ENCODE data around the gene XYLT1.

XYLT1 gene

DNA sequence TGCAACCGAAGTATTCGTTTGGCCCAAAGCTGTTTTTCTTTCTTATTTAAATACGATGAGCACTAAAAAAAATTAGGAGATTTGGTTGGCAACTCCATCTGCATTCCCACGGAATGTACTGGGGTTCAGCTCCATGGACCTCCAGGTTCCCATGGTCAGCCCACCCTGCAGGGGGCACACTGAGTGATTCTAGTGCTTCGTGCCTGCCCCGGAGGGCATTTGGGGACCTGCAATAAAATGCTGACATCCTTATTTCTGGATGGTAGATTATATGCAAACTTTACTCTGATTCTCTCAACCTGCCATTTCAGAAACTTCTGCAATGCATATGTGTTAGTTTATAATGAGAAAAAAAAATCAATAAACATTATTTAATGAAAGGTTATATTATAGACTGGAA, 339.4 kb downstream of the XYLT1 start:
- no peak for DNase-seq

DNA sequence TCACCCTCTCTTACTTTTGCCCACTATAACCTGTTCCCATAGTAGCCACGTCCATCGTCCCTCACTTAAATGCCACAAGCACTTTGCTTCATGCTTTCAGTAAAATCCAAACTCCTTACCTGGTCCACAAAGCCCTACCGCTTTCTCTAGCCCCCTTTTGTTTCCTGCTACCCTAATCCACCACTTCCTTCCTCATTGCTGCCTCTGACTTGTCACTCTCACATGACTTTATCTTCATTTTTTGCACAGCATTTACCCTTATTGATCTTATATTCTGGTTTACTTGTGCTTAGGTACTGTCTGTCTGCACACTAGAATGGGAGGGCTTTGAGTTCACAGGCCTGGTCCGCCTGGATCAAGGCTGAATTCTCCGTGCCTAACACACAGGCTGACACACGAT, 340.0 kb downstream of the XYLT1 start:
- no peak for DNase-seq

DNA sequence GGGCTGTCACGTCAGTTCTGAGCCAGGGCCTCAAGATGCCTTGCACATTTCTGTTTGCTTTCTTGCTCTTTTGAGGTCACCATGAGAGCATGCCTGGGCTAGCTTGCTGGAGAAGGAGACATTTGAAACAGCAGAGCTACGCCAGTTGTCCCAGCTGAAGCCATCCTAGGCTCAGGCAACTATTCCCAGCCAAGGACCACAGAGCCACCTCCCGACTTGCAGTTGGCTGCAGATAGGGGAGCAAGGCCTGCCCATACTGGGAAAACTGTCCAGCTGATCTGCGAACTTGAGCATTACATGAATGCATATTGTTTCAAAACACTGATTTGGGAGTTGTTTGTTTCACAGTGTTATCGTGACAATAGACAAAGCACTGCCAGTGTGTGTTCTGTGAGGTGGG, 340.8 kb downstream of the XYLT1 start:
- no peak for DNase-seq

DNA sequence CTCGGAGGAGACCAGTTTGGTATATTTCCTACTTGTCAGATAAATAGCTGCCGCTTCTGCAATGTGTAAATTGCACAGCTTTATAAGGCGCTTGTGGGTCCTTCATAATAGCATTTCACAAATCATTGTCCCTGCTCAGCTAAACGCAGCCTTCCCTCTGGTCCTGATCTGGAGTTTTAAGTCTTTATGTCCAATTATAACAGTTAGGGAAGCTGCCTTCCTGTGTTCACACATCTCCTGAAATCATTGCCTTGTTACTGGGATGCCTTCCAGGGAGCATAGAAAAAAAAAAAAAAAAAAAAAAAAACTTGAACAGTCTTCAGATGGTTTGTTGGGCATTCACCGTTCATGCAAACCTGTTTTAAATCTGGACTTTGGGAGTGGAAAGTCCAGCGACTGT, 342.0 kb downstream of the XYLT1 start:
- no peak for DNase-seq

DNA sequence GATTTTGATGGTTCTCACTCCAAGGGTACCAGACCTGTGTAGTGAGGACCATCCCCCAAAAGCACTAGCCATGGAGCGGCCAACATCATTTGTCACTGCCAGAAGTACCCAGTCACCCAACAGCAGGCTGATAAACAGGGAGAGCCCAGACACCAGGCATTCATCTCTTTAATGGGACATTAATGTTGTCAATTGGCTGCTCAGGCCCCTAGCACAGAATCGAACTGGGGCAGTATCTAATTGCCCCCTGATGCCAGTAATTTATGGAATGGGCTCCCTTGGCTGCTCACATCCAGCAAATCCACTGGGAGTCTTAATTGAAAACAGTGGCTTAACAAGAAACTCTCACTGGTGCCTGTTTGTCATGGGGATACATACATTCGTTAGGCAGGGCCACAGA, 344.6 kb downstream of the XYLT1 start:
- no peak for DNase-seq

DNA sequence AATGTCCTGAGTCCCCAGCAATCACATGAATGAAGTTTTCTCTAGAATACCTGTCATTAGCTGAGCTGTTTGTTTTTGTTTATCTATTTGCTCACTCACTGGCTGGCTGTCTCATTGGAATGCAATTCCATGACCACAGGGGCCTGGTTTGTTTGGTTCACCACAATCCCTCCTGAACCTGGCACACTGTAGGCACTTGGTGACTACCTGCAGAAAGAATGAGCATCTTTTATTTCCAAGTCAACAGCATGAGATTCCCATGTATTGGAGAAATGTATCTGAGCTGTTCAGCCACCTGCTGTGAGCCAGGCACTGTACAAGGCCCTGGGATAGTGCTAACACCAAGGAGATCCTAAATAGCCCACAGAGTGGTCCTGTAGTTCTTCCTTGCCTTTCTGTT, 345.1 kb downstream of the XYLT1 start:
- no peak for DNase-seq

DNA sequence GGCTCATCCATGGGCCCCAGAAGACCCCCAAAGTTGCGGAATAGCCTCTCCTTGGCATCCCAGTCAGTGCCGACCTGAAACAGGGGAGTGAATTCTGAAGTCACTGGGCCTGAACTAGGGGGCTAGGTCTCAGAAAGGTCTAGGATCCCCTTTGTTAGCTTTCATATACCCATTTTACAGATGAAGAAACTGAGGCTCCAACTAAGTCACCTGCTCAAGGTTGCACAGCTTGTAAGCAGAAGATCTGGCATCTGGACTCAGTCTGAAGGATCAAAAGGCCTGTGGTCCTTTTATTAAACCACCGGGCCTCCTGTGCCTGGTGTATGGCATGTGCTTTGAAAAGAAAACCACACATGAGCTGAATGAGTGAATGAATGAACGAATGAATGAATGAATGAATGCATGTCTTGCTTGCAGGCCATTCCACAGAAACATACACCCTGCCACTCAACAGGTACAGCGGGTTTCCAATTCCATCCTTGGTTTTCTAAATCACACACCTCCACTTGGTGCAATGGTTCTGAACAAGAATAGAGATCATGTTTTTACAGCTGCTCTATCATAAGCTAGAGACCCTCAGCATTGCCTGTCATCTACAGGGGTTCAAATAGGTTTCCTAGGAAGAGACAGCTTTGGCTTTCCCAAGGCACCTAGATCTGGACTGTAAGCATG, 352.7 kb downstream of the XYLT1 start:
- no peak for DNase-seq

DNA sequence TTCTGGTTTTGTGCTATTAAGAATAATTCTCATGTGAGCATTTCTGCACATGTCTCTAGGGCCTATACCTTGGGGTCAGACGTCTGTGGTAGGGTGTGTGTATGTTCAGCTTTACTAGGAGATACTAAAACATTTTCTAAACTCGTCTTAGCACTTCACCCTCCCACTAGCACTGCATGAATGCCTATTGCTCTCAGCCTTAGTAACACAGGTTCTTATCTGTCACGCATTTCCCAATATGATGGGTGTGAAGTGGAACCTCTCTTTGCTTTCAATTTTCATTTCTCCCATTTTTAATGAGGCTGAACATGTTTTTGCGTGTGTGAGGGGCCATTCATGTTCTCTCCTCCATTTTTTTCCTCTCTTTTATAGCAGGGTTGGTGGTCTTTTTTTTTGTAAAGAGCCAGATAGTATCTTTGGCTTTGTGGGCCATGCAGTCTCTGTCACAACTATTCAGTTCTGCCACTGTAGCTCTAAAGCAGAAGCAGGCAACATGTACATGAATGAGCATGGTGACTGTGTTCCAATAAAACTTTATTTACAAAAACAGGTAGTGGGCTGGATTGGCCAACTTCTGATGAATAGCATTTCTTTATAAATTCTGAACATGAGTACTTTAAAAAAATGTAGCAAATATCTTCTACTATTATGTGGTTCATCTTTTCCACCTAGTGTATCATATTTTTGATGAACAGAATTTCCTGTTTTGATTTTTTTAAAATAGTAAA, 354.0 kb downstream of the XYLT1 start:
- no peak for DNase-seq

DNA sequence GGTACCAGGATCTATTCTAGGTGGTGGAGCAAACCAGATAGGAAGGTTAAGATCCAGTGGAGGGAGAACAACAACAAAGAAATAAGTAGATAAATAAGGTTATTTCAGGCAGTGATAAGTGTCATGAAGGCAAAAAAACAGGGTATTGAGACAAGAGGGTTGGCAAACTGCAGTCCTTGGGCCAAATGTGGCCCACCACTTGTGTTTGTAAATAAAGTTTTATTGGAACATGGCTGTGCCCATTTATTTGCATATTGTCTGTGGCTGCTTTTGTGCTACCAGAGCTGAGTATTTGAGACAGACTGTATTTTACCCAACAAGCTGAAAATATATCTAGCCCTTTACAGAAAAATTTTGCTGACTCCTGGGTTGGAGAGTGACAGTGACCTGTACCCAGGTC, 361.3 kb downstream of the XYLT1 start:
- DNase-seq, result no peak

DNA sequence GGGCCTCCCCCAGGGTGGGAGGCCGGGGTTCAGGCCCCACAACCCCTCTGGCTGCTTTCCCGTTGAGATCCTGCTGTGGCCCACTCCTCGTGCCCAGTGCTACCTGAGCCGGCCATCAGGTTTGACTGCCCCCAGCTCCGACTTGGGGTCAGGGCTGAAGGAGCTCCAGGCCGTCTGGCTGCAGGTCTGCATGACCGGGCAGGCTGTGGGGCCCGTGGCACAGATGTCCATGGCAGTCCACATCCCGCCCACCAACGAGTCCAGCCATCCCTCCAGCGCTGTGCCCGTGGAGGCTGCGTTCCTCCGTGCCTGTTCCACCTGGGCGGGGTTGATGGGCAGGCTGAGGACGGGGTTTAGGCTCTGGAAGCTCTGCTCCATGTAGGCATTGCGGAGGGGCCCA, 362.2 kb downstream of the XYLT1 start:
- DNase-seq, result no peak

DNA sequence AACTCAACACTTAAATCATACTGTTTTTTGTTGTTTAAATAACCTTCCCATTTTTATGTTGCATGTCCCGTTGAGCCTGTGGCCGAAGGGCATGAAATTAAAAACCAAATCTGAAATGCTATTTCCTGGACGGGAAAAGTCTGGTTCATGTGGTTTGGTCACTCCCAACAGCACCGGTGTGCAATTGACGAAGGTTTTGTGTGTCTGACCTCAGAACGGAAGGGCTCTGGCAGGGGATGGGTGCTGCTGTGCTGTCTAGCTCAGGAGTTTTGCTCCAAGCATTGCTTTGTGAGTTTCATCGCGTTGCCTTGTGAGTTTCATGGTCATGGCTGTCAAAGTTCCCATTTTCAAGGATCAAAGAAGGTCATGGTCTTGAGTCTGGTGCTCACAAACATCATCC, 363.3 kb downstream of the XYLT1 start:
- DNase-seq, result no peak

DNA sequence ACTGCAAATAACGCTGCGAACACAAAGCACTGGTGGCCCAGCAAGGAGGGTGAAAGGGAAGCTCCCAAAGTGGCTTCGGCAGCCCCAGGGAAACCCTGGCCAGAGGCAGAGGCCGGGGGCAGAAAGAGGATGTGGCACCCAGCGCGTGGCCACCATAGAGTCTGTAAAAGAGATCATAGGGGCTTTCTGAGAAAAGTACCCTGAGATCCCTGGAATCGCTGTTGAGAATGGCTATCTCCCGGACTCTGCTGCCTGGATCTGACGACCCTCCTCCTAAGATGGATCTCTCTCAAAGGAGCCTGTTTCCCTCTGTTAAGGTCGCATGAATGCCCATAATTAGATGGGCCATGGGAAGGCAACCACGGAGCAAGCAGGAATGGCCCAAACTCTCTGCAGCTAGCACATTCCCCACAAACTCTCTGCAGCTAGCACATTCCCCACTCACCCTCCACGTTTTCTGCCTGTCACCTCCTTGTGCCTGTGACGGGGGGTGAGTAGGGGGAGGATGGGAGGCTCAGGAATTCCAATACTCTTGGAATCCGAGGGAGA, 364.4 kb downstream of the XYLT1 start:
- peak; percentile 10 to 51 for DNase-seq

DNA sequence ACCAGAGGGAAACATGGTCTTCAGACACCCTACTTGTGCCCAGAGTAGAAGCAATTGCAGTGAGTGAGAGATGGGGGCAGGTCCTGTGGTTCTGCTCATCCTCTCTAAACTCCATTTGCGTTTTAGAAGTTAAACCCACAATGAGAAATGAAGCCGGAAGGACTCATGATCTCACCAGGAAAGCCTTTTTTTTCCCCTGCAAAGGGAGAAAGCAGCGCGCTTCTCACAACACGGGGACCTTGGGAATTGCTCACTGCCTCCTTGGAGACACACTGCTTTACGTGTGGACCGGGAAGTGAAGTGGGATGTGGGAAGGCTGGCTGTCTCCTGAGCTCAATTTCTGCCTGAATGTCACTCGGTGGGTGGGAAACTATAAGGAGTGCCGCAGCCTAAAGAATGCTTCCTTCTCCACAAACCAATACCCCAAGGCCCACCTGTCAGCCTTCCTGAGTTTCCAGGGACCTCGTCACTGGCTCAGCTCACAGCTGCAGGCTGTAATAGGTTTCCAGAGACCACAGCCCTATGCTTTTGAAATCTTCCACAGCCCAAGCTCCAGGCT, 365.4 kb downstream of the XYLT1 start:
- peak in 1 of 2 donors; percentile 5 for DNase-seq

DNA sequence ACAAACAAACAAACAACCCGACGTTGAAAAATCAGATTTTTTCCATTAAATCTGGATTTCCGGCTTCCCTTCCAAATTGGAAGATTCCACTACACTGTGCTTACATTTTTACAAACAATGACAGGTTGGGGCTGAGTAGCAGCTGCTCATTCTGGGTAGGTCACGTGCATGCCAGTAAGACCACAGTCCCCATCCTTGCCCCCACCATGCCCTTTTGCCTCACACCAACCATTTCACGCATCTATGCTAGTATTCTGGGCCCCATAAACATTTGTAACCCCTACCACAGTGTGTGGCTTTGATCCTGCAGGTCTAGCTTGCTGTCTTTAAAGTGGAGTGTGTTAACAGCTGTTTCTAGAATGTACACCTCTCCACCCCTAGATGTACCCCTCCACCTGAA, 366.1 kb downstream of the XYLT1 start:
- no peak for DNase-seq

DNA sequence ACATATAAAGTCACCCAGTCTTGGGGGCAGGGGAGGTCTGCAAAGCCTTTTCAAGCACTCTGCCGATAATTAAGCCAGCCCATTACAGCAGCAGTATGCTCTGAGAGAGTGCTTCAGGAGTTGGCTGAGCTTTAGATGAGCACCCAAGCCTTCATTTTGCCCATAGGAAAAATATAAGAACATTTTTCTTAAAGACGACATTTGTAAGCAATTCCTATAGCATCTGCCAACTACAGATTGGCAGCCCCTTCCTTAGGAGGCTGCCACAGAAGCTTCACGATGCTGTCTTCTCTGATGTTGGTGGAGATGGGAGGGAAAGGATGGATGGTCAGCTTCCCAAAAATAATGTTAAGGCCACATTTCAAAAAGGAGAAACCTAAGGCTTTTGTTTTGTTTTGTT, 367.5 kb downstream of the XYLT1 start:
- DNase-seq, result no peak

DNA sequence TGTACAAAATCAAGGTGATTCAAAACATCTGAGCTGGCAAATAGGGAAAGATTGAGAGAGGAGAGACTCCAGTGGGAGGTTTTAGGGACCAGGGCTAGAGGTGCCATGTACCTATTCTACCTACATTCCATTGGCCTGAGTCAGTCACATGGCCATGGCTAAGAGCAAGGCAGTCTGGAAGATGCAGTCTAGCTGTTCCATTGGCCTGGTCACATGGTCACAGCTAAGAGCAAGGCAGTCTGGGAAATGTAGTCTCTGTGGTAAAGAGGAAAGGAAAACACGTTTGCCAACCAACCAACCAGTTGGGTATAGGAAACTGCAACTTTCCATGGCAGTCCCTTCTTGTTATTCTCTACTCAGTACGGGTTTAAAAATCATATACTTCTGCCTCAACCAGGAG, 369.1 kb downstream of the XYLT1 start:
- DNase-seq, result no peak

DNA sequence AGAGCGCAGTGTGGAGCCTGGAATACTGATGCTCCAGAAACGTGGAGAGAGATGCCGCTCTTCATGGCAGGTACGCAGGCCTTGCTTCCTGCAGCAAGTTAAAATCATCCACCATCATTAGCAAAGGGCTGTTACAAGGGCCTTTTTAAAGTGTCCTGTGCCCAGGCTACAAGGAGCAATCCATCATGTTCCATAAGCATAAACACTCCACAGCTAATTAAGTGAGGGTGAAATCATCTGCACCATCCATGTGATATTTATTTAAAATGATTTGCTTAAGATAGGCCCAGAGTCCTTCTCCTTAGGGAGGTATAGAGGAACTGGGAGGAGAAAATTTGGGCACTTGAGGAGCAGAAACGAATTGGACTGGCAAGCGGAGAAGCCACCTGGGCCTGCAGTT, 372.1 kb downstream of the XYLT1 start:
- DNase-seq, result no peak

DNA sequence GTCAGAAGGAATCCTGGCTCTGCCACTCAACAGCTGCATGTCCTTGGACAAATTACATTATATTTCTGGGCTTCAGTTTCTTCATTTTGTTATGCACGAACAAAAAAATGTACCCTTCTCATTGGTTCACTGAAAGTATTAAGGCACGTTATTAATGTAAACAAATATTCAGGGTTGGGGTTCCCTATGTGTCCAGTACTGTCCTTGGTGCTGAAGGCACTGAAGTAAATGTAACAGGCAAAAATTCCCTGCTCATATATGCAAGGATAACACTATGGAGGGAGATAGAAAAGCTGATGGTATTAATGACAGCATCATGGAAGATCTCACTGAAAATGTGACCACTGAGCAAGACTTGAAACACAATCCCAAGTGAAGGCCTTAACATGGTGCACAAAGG, 386.6 kb downstream of the XYLT1 start:
- no peak for DNase-seq

DNA sequence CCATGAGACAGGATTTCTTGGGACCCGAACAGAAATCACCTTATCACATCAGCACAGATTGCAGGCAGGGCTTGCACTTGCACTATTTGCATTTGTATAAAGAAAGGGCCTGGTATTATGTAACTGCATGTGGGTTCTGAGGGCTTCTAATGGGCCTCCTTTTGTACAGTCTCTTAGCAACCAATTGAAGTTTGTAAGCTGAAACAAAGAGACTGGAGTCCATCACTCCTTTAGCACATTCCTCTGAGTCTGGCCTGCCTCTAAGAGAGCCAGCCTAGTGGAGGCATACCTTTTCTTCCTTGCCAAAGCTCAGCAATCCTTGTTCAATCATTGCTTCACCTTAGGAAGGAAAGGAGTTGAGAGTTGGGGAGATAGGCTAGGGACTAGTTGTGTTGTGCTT, 387.1 kb downstream of the XYLT1 start:
- no peak for DNase-seq

DNA sequence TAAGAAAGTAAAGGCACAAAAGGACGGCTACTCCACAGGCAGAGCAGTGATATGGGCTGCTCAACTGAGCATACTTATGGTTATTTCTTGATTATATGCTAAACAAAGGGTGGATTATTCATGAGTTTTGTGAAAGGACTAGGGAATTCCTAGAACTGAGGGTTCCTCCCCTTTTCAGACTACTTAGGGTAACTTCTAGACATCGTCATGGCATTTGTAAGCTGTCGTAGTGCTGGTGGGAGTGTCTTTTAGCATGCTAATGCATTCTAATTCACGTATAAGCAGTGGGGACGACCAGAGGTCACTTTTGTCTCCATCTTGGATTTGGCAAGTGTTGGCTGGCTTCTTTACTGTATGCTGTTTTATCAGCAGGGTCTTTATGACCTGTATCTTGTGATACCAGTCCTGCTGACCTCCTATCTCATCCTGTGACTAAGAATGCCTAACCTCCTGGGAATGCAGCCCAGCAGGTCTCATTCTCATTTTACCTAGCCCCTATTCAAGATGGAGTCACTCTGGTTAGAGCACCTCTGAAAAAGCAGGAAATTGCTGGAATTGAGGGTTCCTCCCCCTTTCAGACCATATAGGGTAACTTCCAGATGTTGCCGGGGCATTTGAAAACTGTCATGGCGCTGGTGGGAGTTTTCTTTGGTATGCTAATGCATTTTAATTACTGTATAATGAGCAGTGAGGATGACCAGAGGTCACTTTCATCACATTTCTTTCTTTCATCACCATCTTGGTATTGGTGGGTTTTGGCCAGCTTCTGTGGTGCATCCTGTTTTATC, 388.5 kb downstream of the XYLT1 start:
- DNase-seq, result no peak

DNA sequence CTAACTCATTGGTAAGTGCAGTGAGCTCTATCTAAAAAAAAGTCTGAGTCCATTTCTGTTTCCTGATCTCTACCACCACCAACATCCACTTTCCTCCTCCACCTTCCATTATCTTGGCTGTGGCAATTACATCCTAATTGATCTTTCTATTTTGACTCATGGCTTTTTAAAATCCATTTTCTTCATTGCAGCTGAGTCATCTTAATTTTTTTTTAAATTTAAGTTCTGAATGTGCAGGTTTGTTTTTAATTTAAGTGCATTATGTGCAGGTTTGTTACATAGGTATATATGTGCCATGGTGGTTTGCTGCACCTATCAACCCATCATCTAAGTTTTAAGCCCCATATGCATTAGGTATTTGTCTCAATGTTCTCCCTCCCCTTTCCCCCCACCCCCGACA, 390.7 kb downstream of the XYLT1 start:
- DNase-seq, result no peak

DNA sequence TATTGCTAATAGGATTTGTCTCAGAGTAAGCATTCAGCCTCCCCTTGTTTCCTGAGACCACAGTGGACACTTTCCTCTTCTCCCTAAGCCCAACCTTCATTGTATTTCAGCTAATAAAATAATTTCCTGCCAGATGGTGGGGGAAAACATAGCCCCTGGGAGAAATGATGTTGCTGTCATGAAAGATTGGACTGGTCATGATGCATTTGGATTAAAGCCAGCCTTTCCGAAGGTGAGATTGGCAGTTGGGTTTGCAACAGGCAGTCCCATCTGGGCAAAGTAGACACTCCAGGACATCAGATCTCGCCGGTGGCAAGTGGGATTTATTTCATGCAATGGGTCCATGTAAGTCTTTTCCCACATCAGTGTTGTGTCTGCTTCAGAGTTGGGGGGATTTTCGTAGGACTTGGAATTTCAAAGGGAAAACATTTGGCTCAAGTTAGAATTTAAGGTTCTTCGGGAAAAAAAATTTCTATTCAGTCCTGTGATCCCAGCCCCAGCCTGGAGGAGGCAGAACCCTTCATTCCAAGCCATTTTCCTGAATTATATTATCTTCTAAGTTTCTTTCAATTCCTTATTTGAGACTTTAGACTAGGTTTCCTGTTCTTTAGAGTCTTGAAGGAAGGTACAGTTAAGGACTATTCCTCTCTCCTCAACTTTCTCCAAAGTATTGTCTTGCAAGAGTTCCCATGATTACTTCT, 391.7 kb downstream of the XYLT1 start:
- DNase-seq, result no peak
